Ishikawa (cell line): Measurements from ENCODE around the gene ESYT2.

Experiments used
- CEBPB ChIP-seq: IDR thresholded peaks from 2 replicates; pipeline ENCODE4 v1.6.1; 2012
- CREB1 ChIP-seq: IDR thresholded peaks from 2 replicates; pipeline ENCODE4 v1.6.1; 2012; ENCODE audit warnings: low read depth
- EGR1 ChIP-seq: IDR thresholded peaks from 2 replicates; pipeline ENCODE4 v1.6.1; 2012
- EP300 ChIP-seq: IDR thresholded peaks from 2 replicates; pipeline ENCODE4 v1.6.1; 2012; ENCODE audit warnings: borderline replicate concordance
- RAD21 ChIP-seq: IDR thresholded peaks from 2 replicates; pipeline ENCODE4 v1.6.1; 2012; ENCODE audit warnings: low read depth
- TAF1 ChIP-seq: IDR thresholded peaks from 2 replicates; pipeline ENCODE4 v1.6.1; 2012; ENCODE audit warnings: low read depth, mild to moderate bottlenecking
- YY1 ChIP-seq: IDR thresholded peaks from 2 replicates; pipeline ENCODE4 v1.6.1; 2012; ENCODE audit warnings: low read depth
- ZBTB7A ChIP-seq: IDR thresholded peaks from 2 replicates; pipeline ENCODE4 v1.6.1; 2012; ENCODE audit warnings: low read depth
- TF ChIP-seq, protein P1 (sequence below): IDR thresholded peaks from 2 replicates; pipeline ENCODE4 v1.6.1; 2012; ENCODE audit warnings: low read depth, mild to moderate bottlenecking
- TF ChIP-seq, protein P2 (sequence below): IDR thresholded peaks from 2 replicates; pipeline ENCODE4 v1.6.1; 2012

DNA sequence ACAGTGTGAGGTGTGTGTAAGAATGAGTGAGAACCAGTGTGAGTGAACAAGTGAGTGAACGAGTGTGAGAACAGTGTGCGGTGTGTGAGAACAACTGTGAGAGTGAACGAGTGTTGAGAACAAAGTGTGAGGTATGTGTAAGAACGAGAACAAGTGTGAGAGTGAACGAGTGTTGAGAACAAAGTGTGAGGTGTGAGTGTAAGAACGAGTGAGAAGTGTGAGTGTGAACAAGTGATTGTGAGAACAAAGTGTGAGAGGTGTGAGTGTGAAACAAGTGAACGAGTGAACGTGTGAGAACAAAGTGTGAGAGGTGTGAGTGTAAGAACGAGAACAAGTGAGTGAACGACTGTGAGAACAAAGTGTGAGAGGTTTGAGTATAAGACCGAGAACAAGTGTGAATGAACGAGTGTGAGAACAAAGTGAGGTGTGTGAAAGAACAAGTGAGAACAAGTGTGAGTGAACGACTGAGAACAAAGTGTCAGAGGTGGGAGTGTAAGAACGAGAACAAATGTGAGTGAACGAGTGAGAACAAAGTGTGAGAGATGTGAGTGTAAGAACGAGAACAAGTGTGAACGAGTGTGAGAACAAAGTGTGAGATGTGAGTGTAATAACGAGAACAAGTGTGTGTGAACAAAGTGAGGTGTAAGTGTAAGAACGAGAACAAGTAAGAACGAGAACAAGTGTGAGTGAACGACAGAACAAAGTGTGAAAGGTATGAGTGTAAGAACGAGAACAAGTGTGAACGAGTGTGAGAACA is 47.9 kb downstream of the ESYT2 start:
- no peak for TF ChIP-seq CEBPB
- TF ChIP-seq YY1: no peak
- TF ChIP-seq ZBTB7A: no peak
- TF ChIP-seq, protein P1, sequence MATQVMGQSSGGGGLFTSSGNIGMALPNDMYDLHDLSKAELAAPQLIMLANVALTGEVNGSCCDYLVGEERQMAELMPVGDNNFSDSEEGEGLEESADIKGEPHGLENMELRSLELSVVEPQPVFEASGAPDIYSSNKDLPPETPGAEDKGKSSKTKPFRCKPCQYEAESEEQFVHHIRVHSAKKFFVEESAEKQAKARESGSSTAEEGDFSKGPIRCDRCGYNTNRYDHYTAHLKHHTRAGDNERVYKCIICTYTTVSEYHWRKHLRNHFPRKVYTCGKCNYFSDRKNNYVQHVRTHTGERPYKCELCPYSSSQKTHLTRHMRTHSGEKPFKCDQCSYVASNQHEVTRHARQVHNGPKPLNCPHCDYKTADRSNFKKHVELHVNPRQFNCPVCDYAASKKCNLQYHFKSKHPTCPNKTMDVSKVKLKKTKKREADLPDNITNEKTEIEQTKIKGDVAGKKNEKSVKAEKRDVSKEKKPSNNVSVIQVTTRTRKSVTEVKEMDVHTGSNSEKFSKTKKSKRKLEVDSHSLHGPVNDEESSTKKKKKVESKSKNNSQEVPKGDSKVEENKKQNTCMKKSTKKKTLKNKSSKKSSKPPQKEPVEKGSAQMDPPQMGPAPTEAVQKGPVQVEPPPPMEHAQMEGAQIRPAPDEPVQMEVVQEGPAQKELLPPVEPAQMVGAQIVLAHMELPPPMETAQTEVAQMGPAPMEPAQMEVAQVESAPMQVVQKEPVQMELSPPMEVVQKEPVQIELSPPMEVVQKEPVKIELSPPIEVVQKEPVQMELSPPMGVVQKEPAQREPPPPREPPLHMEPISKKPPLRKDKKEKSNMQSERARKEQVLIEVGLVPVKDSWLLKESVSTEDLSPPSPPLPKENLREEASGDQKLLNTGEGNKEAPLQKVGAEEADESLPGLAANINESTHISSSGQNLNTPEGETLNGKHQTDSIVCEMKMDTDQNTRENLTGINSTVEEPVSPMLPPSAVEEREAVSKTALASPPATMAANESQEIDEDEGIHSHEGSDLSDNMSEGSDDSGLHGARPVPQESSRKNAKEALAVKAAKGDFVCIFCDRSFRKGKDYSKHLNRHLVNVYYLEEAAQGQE: no peak
- no peak for TF ChIP-seq EGR1
- TF ChIP-seq, protein P2, sequence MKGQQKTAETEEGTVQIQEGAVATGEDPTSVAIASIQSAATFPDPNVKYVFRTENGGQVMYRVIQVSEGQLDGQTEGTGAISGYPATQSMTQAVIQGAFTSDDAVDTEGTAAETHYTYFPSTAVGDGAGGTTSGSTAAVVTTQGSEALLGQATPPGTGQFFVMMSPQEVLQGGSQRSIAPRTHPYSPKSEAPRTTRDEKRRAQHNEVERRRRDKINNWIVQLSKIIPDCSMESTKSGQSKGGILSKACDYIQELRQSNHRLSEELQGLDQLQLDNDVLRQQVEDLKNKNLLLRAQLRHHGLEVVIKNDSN: no peak
- no peak for TF ChIP-seq EP300
- TF ChIP-seq TAF1: no peak
- TF ChIP-seq CREB1: no peak
- no peak for TF ChIP-seq RAD21
